OCI-LY7 (cell line): ENCODE results near the gene UNC5A. TPM values are rescaled to one million over a fixed set of nuclear protein-coding genes. Genes with fewer than 3 reads are reported as not detected.

ENCODE experiments used
- BruUV-seq: library from RNA; stranded (reverse); fragments of 400-500 nt; replicated peaks from 2 replicates; lab custom pipeline; 2021; lab: Mats Ljungman, UMichigan
- CTCF ChIA-PET: fragments of 300-600 bp; sonication (Branson Sonifier 250); formaldehyde crosslinking; loops from one replicate; lab custom pipeline; 2022; ENCODE audit warnings: antibody characterized with exemption; ENCODE audit not compliant: unreplicated experiment; lab: Charles Lee
- POLR2A ChIA-PET: fragments of 300-600 bp; sonication (Branson Sonifier 250); formaldehyde crosslinking; loops from one replicate; lab custom pipeline; 2022; ENCODE audit warnings: antibody characterized with exemption; lab: Charles Lee
- DNase-seq: peaks from one replicate; pipeline ENCODE4 v3.0.0-alpha.2; 2015; ENCODE audit warnings: low spot score
- H2AFZ ChIP-seq: fragments of 200-600 bp; sonication (generic), shearing (Covaris generic); 2 replicates; pipeline ENCODE4 v1.6.1; 2014; ENCODE audit warnings: mild to moderate bottlenecking, antibody characterized with exemption, low read length, moderate library complexity
- H3K27ac ChIP-seq: fragments of 200-600 bp; sonication (generic); 2 replicates; pipeline ENCODE4 v1.5.1; 2014; ENCODE audit warnings: mixed run types, low read depth, mild to moderate bottlenecking, moderate library complexity, low read length, inconsistent platforms; ENCODE audit not compliant: poor library complexity, severe bottlenecking
- H3K36me3 ChIP-seq: fragments of 200-600 bp; sonication (generic); 2 replicates; pipeline ENCODE4 v1.6.1; 2014; ENCODE audit warnings: mild to moderate bottlenecking, antibody characterized with exemption, low read length, moderate library complexity, mixed read lengths; ENCODE audit not compliant: insufficient read depth
- H3K4me1 ChIP-seq: fragments of 200-600 bp; sonication (generic); 2 replicates; pipeline ENCODE4 v1.5.1; 2014; ENCODE audit warnings: mild to moderate bottlenecking, low read length; ENCODE audit not compliant: insufficient read depth, poor library complexity, severe bottlenecking
- H3K4me2 ChIP-seq: fragments of 200-600 bp; sonication (generic); 2 replicates; pipeline ENCODE4 v1.6.1; 2014; ENCODE audit warnings: mild to moderate bottlenecking, low read length
- H3K4me3 ChIP-seq: fragments of 200-600 bp; sonication (generic); 2 replicates; pipeline ENCODE4 v1.5.1; 2014; ENCODE audit warnings: mild to moderate bottlenecking, low read depth, low read length; ENCODE audit not compliant: poor library complexity, severe bottlenecking
- H3K79me2 ChIP-seq: fragments of 200-600 bp; sonication (generic); 2 replicates; pipeline ENCODE4 v1.6.1; 2016; ENCODE audit warnings: low read depth, mild to moderate bottlenecking, low read length, moderate library complexity, mixed read lengths; ENCODE audit not compliant: insufficient read depth
- H3K9me2 ChIP-seq: fragments of 200-600 bp; sonication (generic); 2 replicates; pipeline ENCODE4 v1.6.1; 2016; ENCODE audit warnings: mild to moderate bottlenecking, low read length, mixed read lengths; ENCODE audit not compliant: insufficient read depth
- H3K9me3 ChIP-seq: fragments of 200-600 bp; sonication (generic); 2 replicates; pipeline ENCODE4 v1.6.1; 2014; ENCODE audit warnings: mild to moderate bottlenecking, mixed run types, low read length, mixed read lengths
- H4K20me1 ChIP-seq: fragments of 200-600 bp; sonication (generic); 2 replicates; pipeline ENCODE4 v1.6.1; 2014; ENCODE audit warnings: mild to moderate bottlenecking, antibody characterized with exemption, low read length, moderate library complexity, mixed read lengths; ENCODE audit not compliant: insufficient read depth
- EZH2phosphoT487 ChIP-seq: fragments of 200-600 bp; sonication (generic); IDR thresholded peaks from 2 replicates; pipeline ENCODE4 v1.6.1; 2018; ENCODE audit warnings: low read depth, borderline replicate concordance, mild to moderate bottlenecking, mixed run types, antibody characterized with exemption, low read length, moderate library complexity, mixed read lengths
- intact Hi-C: fragments of 100-400 bp; cut with micrococcal nuclease; formaldehyde crosslinking; loops from one replicate; pipeline ENCODE4 v1.10.0; 2022; ENCODE audit not compliant: unreplicated experiment
- total RNA-seq, 2 experiments: library from RNA; depleted of rRNA in 1 of 2; stranded (reverse); fragments of >200 nt in 1 of 2; shearing (Covaris generic) in 1 of 2; gene quantifications; 2 replicates each; pipeline ENCODE4 v1.2.3, GENCODE V29; 2014 to 2022
- TF ChIP-seq, protein P1 (sequence below): fragments of 200-600 bp; sonication (generic); conservative IDR thresholded peaks from 2 replicates; pipeline ENCODE4 v1.5.1; 2014; ENCODE audit warnings: mild to moderate bottlenecking, antibody characterized with exemption, low read length, moderate library complexity, mixed read lengths

The UNC5A gene
- total RNA-seq, 2 experiments from 2014 or later = not detected

- no peaks in the 10 kb centered on the region for H4K20me1 ChIP-seq
- BruUV-seq = no TSS peak
- no peaks in the 10 kb centered on the region for H3K36me3 ChIP-seq
- no peak for DNase-seq
- H3K4me1 ChIP-seq = no peaks in the 10 kb centered on the region
- H3K4me2 ChIP-seq = no peak overlapping the region
- TF ChIP-seq, protein P1, sequence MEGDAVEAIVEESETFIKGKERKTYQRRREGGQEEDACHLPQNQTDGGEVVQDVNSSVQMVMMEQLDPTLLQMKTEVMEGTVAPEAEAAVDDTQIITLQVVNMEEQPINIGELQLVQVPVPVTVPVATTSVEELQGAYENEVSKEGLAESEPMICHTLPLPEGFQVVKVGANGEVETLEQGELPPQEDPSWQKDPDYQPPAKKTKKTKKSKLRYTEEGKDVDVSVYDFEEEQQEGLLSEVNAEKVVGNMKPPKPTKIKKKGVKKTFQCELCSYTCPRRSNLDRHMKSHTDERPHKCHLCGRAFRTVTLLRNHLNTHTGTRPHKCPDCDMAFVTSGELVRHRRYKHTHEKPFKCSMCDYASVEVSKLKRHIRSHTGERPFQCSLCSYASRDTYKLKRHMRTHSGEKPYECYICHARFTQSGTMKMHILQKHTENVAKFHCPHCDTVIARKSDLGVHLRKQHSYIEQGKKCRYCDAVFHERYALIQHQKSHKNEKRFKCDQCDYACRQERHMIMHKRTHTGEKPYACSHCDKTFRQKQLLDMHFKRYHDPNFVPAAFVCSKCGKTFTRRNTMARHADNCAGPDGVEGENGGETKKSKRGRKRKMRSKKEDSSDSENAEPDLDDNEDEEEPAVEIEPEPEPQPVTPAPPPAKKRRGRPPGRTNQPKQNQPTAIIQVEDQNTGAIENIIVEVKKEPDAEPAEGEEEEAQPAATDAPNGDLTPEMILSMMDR = no peak
- TF ChIP-seq EZH2phosphoT487 = no peak
- no peak overlapping the region for H3K4me3 ChIP-seq
- no peak overlapping the region for H2AFZ ChIP-seq
- H3K27ac ChIP-seq = no peak overlapping the region
- H3K9me3 ChIP-seq = peaks cover 9% of the 10 kb centered on the region; the same call in 1 of the 2 replicates
- no peaks in the 10 kb centered on the region for H3K79me2 ChIP-seq
- H3K9me2 ChIP-seq = no peaks in the 10 kb centered on the region
- CTCF ChIA-PET = no interaction called here
- intact Hi-C loops = no loop called here
- POLR2A ChIA-PET = interaction anchor here (1.2 kb wide), 1 partner anchor 64 kb away, joined by 3 read pairs; no protein-coding TSS in a partner anchor
Measured at GRCh38 chr5:176765687-176766086, 44.7 kb upstream of the UNC5A start.

DNA sequence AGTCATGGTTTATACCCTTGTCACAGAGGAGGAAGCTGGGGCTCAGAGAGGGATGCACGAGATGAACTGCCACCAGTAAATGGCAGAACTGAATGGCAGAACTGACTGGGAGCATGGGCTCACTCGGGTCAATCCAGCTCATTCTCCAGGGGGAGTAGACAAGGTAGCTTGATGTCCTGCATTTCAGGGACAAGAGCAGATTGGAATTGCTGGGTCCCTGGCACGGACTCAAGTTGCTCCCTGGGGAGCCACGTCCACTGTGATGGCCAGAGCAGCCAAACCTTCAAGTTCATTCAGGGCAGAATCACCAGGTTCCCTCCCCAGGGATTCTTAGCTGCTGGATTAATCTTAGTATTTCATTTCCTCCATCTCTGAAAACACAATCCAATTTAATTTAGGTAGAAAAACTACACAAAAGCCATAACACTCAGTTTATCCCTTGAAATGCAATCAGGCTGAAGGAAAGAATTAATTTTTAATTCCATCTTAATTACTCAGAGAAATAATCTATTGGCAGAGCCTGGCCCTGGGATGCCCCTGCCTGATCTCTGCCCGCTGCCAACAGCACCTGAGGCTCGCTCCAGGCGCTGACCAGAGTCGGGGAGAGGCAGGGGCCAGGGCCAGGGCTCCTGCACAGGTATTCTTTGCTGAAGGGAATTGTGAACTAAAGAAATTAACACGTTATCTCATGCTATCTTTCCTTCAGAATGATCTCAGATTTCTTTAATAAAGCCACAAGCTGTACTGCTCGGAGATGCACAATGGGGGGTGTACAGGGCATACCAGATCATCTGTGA is 42.0 kb upstream of the UNC5A start:
- no peak overlapping the region for H2AFZ ChIP-seq
- TF ChIP-seq, protein P1 = no peak
- no peak for TF ChIP-seq EZH2phosphoT487
- H3K27ac ChIP-seq = no peak overlapping the region
- intact Hi-C loops = no loop called here
- no peaks in the 10 kb centered on the region for H3K9me2 ChIP-seq
- H3K4me2 ChIP-seq = no peak overlapping the region
- DNase-seq = no peak
- no peaks in the 10 kb centered on the region for H3K36me3 ChIP-seq
- POLR2A ChIA-PET = no interaction called here
- CTCF ChIA-PET = no interaction called here
- H4K20me1 ChIP-seq = no peaks in the 10 kb centered on the region
- no TSS peak for BruUV-seq
- H3K4me1 ChIP-seq = no peaks in the 10 kb centered on the region
- H3K9me3 ChIP-seq = peaks cover 9% of the 10 kb centered on the region; the same call in 1 of the 2 replicates
- no peak overlapping the region for H3K4me3 ChIP-seq
- no peaks in the 10 kb centered on the region for H3K79me2 ChIP-seq

DNA sequence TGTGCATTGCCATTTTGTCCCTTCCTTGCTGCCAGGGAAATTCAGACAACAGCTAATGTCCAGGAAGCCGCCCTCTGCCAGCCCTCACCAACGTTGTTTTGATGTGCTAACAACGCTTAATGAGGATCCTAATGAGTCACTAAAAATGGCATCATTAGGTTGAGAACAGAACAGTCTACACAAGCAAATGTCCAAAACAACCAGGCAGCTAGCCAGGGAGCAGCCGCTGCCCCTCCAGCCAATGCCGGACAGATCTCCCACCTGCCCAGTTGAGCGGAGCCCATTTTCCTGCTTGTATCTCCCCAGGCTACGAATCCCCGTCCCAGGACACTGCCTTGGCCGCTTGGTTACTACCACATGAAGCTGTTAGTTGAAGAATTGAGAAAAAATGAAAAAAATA is 40.4 kb upstream of the UNC5A start:
- no TSS peak for BruUV-seq
- no peaks in the 10 kb centered on the region for H3K4me1 ChIP-seq
- no peak overlapping the region for H3K27ac ChIP-seq
- H2AFZ ChIP-seq = no peak overlapping the region
- no peak overlapping the region for H3K4me2 ChIP-seq
- no peaks in the 10 kb centered on the region for H3K9me2 ChIP-seq
- peaks cover 6% of the 10 kb centered on the region; the same call in 1 of the 2 replicates for H3K9me3 ChIP-seq
- ChIA-PET POLR2A (no interaction called here), CTCF (no interaction called here)
- intact Hi-C loops = no loop called here
- H3K36me3 ChIP-seq = no peaks in the 10 kb centered on the region
- no peaks in the 10 kb centered on the region for H3K79me2 ChIP-seq
- TF ChIP-seq EZH2phosphoT487 = no peak
- TF ChIP-seq, protein P1 = no peak
- H3K4me3 ChIP-seq = no peak overlapping the region
- no peaks in the 10 kb centered on the region for H4K20me1 ChIP-seq
- no peak for DNase-seq
